GM21360 (cell line): ENCODE measurements around the gene KDM4C.
"Not testable (repeated sequence)": the region's sequence is repeated elsewhere in the genome, so short reads cannot be mapped to it uniquely, and the experiment has no call there.

Experiments
- ATAC-seq: cut with Tn5 transposase; IDR thresholded peaks from one replicate; pipeline ENCODE4 v1.9.1; 2021; ENCODE audit warnings: mild to moderate bottlenecking, moderate library complexity; ENCODE audit not compliant: unreplicated experiment

The KDM4C gene

GRCh38 chr9:6757456-6758247 is at the start of gene KDM4C:
Gene KDM4C (plus strand): TSS chr9:6757973. CDS start chr9:6792989, 35,016 bp downstream.
- peak; percentile 77 for ATAC-seq

GRCh38 chr9:6708732-6709131 is 49.0 kb upstream of the KDM4C start:
- no peak for ATAC-seq

- ATAC-seq = no peak
Observed at GRCh38 chr9:6711403-6711802, 46.4 kb upstream of the KDM4C start.

- no peak for ATAC-seq
Observed at GRCh38 chr9:6712041-6712440, 45.7 kb upstream of the KDM4C start.

- no peak for ATAC-seq
Observed at GRCh38 chr9:6714176-6714575, 43.6 kb upstream of the KDM4C start.

- not testable (repeated sequence) for ATAC-seq
Observed at GRCh38 chr9:6715153-6715754, 42.5 kb upstream of the KDM4C start.

GRCh38 chr9:6715755-6716643 is 41.8 kb upstream of the KDM4C start:
- ATAC-seq = peak; percentile 82

GRCh38 chr9:6716766-6717165 is 41.0 kb upstream of the KDM4C start:
- no peak for ATAC-seq

- no peak for ATAC-seq
Observed at GRCh38 chr9:6723881-6724420, 33.8 kb upstream of the KDM4C start.

GRCh38 chr9:6733257-6733656 is 24.5 kb upstream of the KDM4C start:
- ATAC-seq = no peak

- ATAC-seq = no peak
Observed at GRCh38 chr9:6733831-6734230, 23.9 kb upstream of the KDM4C start.

- no peak for ATAC-seq
Observed at GRCh38 chr9:6735422-6735821, 22.4 kb upstream of the KDM4C start.

GRCh38 chr9:6739218-6739617 is 18.6 kb upstream of the KDM4C start:
- no peak for ATAC-seq

- not testable (repeated sequence) for ATAC-seq
Observed at GRCh38 chr9:6748861-6749260, 8.9 kb upstream of the KDM4C start.

GRCh38 chr9:6754861-6755260 is 2.9 kb upstream of the KDM4C start:
- not testable (repeated sequence) for ATAC-seq

- peak; percentile 28 for ATAC-seq
Observed at GRCh38 chr9:6757132-6757455, 679 bp upstream of the KDM4C start.

- peak; percentile 12 for ATAC-seq
Observed at GRCh38 chr9:6758248-6758497, 400 bp downstream of the KDM4C start.

GRCh38 chr9:6758498-6759184 is 868 bp downstream of the KDM4C start:
- peak; percentile 27 for ATAC-seq

GRCh38 chr9:6759185-6759977 is 1.6 kb downstream of the KDM4C start:
- ATAC-seq = peak; percentile 12

GRCh38 chr9:6761306-6761705 is 3.5 kb downstream of the KDM4C start:
- no peak for ATAC-seq
